NB4 (cell line): ENCODE results near the gene KDM4C.

ENCODE experiments used
- CTCF ChIP-seq: IDR thresholded peaks from one replicate; pipeline ENCODE4 v1.5.1; 2012; ENCODE audit warnings: low read depth, low read length
- MAX ChIP-seq: IDR thresholded peaks from 2 replicates; pipeline ENCODE4 v1.6.1; 2011; ENCODE audit warnings: low read depth, low read length
- MYC ChIP-seq: IDR thresholded peaks from 2 replicates; pipeline ENCODE4 v1.6.1; 2011; ENCODE audit warnings: low read depth, low read length
- POLR2A ChIP-seq: IDR thresholded peaks from 2 replicates; pipeline ENCODE4 v1.6.1; 2011; ENCODE audit warnings: mild to moderate bottlenecking; ENCODE audit not compliant: insufficient read length; ENCODE audit errors: extremely low read depth

GRCh38 chr9:6757456-6758247 is at the start of gene KDM4C:
- TF ChIP-seq POLR2A (peak; percentile 92), CTCF (no peak), MAX (peak; percentile 99), MYC (peak; percentile 99)
